Loucy (cell line): ENCODE data around the gene ASH1L.

Source experiments
- EZH2phosphoT487 ChIP-seq: fragments of 200-600 bp; IDR thresholded peaks from 2 replicates; pipeline ENCODE4 v1.6.1; 2018; ENCODE audit warnings: antibody characterized with exemption, mild to moderate bottlenecking, moderate library complexity, borderline replicate concordance
- TF ChIP-seq, protein P1 (sequence below): fragments of 200-600 bp; sonication (generic); conservative IDR thresholded peaks from 2 replicates; pipeline ENCODE4 v1.5.1; 2014; ENCODE audit warnings: mild to moderate bottlenecking, antibody characterized with exemption, low read length

DNA sequence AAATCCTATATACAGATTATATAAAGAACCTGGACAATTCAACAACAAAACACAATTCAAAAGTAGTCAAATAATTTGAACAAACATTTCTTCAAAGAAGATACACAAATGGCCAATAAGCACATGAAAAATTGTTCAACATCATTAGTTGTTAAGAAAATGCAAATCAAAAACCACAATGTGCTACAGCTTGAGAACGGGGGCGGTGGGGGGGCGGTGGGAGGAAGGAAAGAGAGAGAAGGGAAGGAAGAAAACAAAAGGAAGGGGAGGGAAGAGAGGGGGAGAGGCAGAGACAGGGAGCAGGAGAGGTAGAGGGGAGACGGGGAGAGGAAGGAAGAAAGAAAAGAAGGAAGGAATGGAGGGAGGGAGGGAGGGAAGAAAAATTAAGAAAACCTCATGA lies 44.1 kb downstream of the ASH1L start:
- TF ChIP-seq, protein P1, sequence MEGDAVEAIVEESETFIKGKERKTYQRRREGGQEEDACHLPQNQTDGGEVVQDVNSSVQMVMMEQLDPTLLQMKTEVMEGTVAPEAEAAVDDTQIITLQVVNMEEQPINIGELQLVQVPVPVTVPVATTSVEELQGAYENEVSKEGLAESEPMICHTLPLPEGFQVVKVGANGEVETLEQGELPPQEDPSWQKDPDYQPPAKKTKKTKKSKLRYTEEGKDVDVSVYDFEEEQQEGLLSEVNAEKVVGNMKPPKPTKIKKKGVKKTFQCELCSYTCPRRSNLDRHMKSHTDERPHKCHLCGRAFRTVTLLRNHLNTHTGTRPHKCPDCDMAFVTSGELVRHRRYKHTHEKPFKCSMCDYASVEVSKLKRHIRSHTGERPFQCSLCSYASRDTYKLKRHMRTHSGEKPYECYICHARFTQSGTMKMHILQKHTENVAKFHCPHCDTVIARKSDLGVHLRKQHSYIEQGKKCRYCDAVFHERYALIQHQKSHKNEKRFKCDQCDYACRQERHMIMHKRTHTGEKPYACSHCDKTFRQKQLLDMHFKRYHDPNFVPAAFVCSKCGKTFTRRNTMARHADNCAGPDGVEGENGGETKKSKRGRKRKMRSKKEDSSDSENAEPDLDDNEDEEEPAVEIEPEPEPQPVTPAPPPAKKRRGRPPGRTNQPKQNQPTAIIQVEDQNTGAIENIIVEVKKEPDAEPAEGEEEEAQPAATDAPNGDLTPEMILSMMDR, result no peak
- no peak for TF ChIP-seq EZH2phosphoT487
